SK-N-SH (cell line): ENCODE measurements around the gene DNAJC13. TPM values are rescaled to one million over a fixed set of nuclear protein-coding genes. Genes with fewer than 3 reads are reported as not detected.

Source experiments
- CTCF ChIA-PET: fragments of 300-600, 350-600 bp; formaldehyde crosslinking; extraction: SDS; loops from one replicate; lab custom pipeline; 2021; lab: Yijun Ruan, JAX
- POLR2A ChIA-PET: fragments of 350-600 bp; sonication (Branson Sonifier 250); formaldehyde crosslinking; extraction: SDS; loops from one replicate; lab custom pipeline; 2020; ENCODE audit warnings: antibody characterized with exemption, inconsistent platforms; lab: Yijun Ruan, JAX
- DNase-seq: peaks from one replicate; pipeline ENCODE4 v3.0.0; 2012
- H2AFZ ChIP-seq: fragments of 200-600 bp; sonication (generic); 2 replicates; pipeline ENCODE4 v1.8.1; 2016; ENCODE audit warnings: antibody characterized with exemption, mild to moderate bottlenecking, low read depth
- H3F3A ChIP-seq: fragments of 200-600 bp; sonication (generic); replicated peaks from 2 replicates; pipeline ENCODE3; 2016; ENCODE audit warnings: antibody characterized with exemption, mild to moderate bottlenecking; ENCODE audit not compliant: insufficient read depth
- H3K27ac ChIP-seq, 2 experiments: fragments of 200-500 bp in 1 of 2; fragments of 200-600 bp in 1 of 2; sonication (Bioruptor generic) in 1 of 2; sonication (generic), shearing (Covaris generic) in 1 of 2; 2 replicates each; pipeline versions ENCODE4 v1.5.1 to v1.6.1; 2014 to 2016; ENCODE audit warnings: low read depth in 2 of 2, inconsistent platforms in 1 of 2, low read length in 1 of 2, mild to moderate bottlenecking in 1 of 2, mixed read lengths in 1 of 2
- H3K27me3 ChIP-seq: fragments of 200-600 bp; sonication (generic), shearing (Covaris generic); 2 replicates; pipeline ENCODE4 v1.6.1; 2016; ENCODE audit warnings: mixed run types; ENCODE audit not compliant: insufficient read depth
- H3K36me3 ChIP-seq, 2 experiments: fragments of 200-500 bp in 1 of 2; fragments of 200-600 bp in 1 of 2; sonication (Bioruptor generic) in 1 of 2; sonication (generic) in 1 of 2; replicated peaks in 1 of 2; 2 replicates each; pipeline versions ENCODE3 to v1.5.1; 2014 to 2016; ENCODE audit warnings: low read length in 1 of 2, mild to moderate bottlenecking in 1 of 2; ENCODE audit not compliant: insufficient read depth in 2 of 2, control insufficient read depth in 1 of 2
- H3K4me1 ChIP-seq, 2 experiments: fragments of 200-500 bp in 1 of 2; fragments of 200-600 bp in 1 of 2; sonication (Bioruptor generic) in 1 of 2; sonication (generic), shearing (Covaris generic) in 1 of 2; 2 replicates each; pipeline versions ENCODE4 v1.5.1 to v1.6.1; 2014 to 2016; ENCODE audit warnings: low read depth in 1 of 2, low read length in 1 of 2, mixed run types in 1 of 2; ENCODE audit not compliant: insufficient read depth in 2 of 2, control insufficient read depth in 1 of 2
- H3K4me2 ChIP-seq: fragments of 200-600 bp; sonication (generic), shearing (Covaris generic); 2 replicates; pipeline ENCODE4 v1.6.1; 2017; ENCODE audit warnings: mixed run types
- H3K4me3 ChIP-seq, 2 experiments: fragments of 200-500 bp in 1 of 2; fragments of 200-600 bp in 1 of 2; sonication (Bioruptor generic) in 1 of 2; sonication (generic), shearing (Covaris generic) in 1 of 2; 2 replicates each; pipeline versions ENCODE4 v1.5.1 to v1.8.1; 2014 to 2016; ENCODE audit warnings: low read depth in 2 of 2, inconsistent platforms in 1 of 2, low read length in 1 of 2, mild to moderate bottlenecking in 1 of 2, mixed read lengths in 1 of 2, moderate library complexity in 1 of 2
- H3K79me2 ChIP-seq: fragments of 200-600 bp; sonication (generic); 2 replicates; pipeline ENCODE4 v1.8.1; 2017; ENCODE audit warnings: mild to moderate bottlenecking; ENCODE audit not compliant: insufficient read depth
- H3K9ac ChIP-seq: fragments of 200-600 bp; sonication (generic); 2 replicates; pipeline ENCODE4 v1.6.1; 2017; ENCODE audit warnings: mixed run types
- H3K9me2 ChIP-seq: fragments of 200-600 bp; sonication (generic); 2 replicates; pipeline ENCODE4 v1.6.1; 2017; ENCODE audit warnings: mixed run types
- H3K9me3 ChIP-seq: fragments of 200-600 bp; sonication (generic); 2 replicates; pipeline ENCODE4 v1.6.1; 2017; ENCODE audit warnings: mixed run types, mild to moderate bottlenecking, moderate library complexity
- H4K20me1 ChIP-seq: fragments of 200-600 bp; sonication (generic); 2 replicates; pipeline ENCODE4 v1.6.1; 2017; ENCODE audit warnings: mild to moderate bottlenecking, mixed run types; ENCODE audit not compliant: insufficient read depth
- EP300 ChIP-seq, 2 experiments: IDR thresholded peaks; 2 replicates each; pipeline versions ENCODE4 v1.4.0 to v1.6.1; 2012; ENCODE audit warnings: borderline replicate concordance in 1 of 2, low read depth in 1 of 2, low read length in 1 of 2
- FOSL2 ChIP-seq: IDR thresholded peaks from 2 replicates; pipeline ENCODE4 v1.4.0; 2012; ENCODE audit warnings: low read depth, mild to moderate bottlenecking, moderate library complexity, borderline replicate concordance
- FOXJ3 ChIP-seq: sonication (generic); formaldehyde crosslinking; IDR thresholded peaks from 2 replicates; pipeline ENCODE4 v1.5.1; 2020; ENCODE audit warnings: mild to moderate bottlenecking, missing genetic modification reagents
- FOXM1 ChIP-seq: IDR thresholded peaks from 2 replicates; pipeline ENCODE4 v1.4.0; 2012; ENCODE audit warnings: low read depth, mild to moderate bottlenecking
- JUND ChIP-seq: IDR thresholded peaks from 2 replicates; pipeline ENCODE4 v1.4.0; 2012
- NRF1 ChIP-seq: IDR thresholded peaks from 2 replicates; pipeline ENCODE4 v1.6.1; 2012; ENCODE audit warnings: low read depth, mild to moderate bottlenecking, low read length
- POLR2AphosphoS5 ChIP-seq: IDR thresholded peaks from 2 replicates; pipeline ENCODE4 v1.6.1; 2012; ENCODE audit warnings: low read depth, low read length
- RCOR1 ChIP-seq: fragments of 150-350 bp; IDR thresholded peaks from 2 replicates; pipeline ENCODE4 v1.6.1; 2017; ENCODE audit warnings: antibody characterized with exemption, low read length
- SIN3A ChIP-seq: IDR thresholded peaks from 2 replicates; pipeline ENCODE4 v1.6.1; 2012; ENCODE audit warnings: low read depth, mild to moderate bottlenecking, low read length, moderate library complexity, borderline replicate concordance
- WGBS: methylation state at CpG from one replicate; pipeline ENCODE4 v1.1.6; 2017; ENCODE audit warnings: low lambda C conversion rate; 5-methylcytosine and 5-hydroxymethylcytosine counted together
- polyA plus RNA-seq, 3 experiments: library from polyadenylated mRNA; depleted of rRNA; stranded (reverse); fragments of >200 nt; gene quantifications; 2 replicates each; pipeline ENCODE4 v1.2.3, GENCODE V29; 2012
- TF ChIP-seq, protein P1 (sequence below): fragments of 150-350 bp; IDR thresholded peaks from 2 replicates; pipeline ENCODE4 v1.6.1; 2017; ENCODE audit warnings: antibody characterized with exemption, low read length, low read depth, borderline replicate concordance
- TF ChIP-seq, protein P2 (sequence below): fragments of 200-600 bp; sonication (generic); IDR thresholded peaks from 2 replicates; pipeline ENCODE4 v1.6.1; 2017; ENCODE audit warnings: antibody characterized with exemption, mild to moderate bottlenecking, moderate library complexity
- TF ChIP-seq, protein P3 (sequence below): IDR thresholded peaks from 2 replicates; pipeline ENCODE4 v1.4.0; 2012; ENCODE audit warnings: low read depth, borderline replicate concordance
- TF ChIP-seq, protein P4 (sequence below): fragments of 150-350 bp; IDR thresholded peaks from 2 replicates; pipeline ENCODE4 v1.6.1; 2016; ENCODE audit warnings: mild to moderate bottlenecking, low read depth, low read length
- TF ChIP-seq, protein P5 (sequence below): IDR thresholded peaks from 2 replicates; pipeline ENCODE4 v1.4.0; 2012; ENCODE audit warnings: low read depth, borderline replicate concordance

Gene DNAJC13
- polyA plus RNA-seq, 1 of the 3 experiments (the other 2 are of a cell fraction), result 10.8 TPM

- H3K27me3 ChIP-seq, result no peaks in the 10 kb centered on the region
- no peaks in the 10 kb centered on the region for H3K36me3 ChIP-seq
- no peaks in the 10 kb centered on the region for H3K9me3 ChIP-seq
- no peak overlapping the region for H3K4me2 ChIP-seq
- no peaks in the 10 kb centered on the region for H3K79me2 ChIP-seq
- H3K4me3 ChIP-seq, result no peak overlapping the region
- H3K9ac ChIP-seq, result no peak overlapping the region
- 18% methylated on average over 2 of the region's 2 CpGs for WGBS
- no peaks in the 10 kb centered on the region for H3F3A ChIP-seq
- no peaks in the 10 kb centered on the region for H3K9me2 ChIP-seq
- H2AFZ ChIP-seq, result no peak overlapping the region
- no peaks in the 10 kb centered on the region for H3K4me1 ChIP-seq
- ChIA-PET POLR2A (no interaction called here), CTCF (interaction anchor here (1.1 kb wide), 1 partner anchor 35 kb away, joined by 4 read pairs; no protein-coding TSS in a partner anchor)
- no peak for DNase-seq
- no peaks in the 10 kb centered on the region for H4K20me1 ChIP-seq
- TF ChIP-seq FOSL2 (no peak), SIN3A (no peak), RCOR1 (no peak), NRF1 (no peak), JUND (no peak), FOXJ3 (no peak), FOXM1 (no peak), EP300 (IDR thresholded peaks at IDR 0.05; ENCODE audit: borderline replicate concordance in 1 of 2, low read depth in 1 of 2, low read length in 1 of 2) (no peak), POLR2AphosphoS5 (no peak)
- TF ChIP-seq, protein P1, sequence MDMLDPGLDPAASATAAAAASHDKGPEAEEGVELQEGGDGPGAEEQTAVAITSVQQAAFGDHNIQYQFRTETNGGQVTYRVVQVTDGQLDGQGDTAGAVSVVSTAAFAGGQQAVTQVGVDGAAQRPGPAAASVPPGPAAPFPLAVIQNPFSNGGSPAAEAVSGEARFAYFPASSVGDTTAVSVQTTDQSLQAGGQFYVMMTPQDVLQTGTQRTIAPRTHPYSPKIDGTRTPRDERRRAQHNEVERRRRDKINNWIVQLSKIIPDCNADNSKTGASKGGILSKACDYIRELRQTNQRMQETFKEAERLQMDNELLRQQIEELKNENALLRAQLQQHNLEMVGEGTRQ, result no peak
- TF ChIP-seq, protein P2, sequence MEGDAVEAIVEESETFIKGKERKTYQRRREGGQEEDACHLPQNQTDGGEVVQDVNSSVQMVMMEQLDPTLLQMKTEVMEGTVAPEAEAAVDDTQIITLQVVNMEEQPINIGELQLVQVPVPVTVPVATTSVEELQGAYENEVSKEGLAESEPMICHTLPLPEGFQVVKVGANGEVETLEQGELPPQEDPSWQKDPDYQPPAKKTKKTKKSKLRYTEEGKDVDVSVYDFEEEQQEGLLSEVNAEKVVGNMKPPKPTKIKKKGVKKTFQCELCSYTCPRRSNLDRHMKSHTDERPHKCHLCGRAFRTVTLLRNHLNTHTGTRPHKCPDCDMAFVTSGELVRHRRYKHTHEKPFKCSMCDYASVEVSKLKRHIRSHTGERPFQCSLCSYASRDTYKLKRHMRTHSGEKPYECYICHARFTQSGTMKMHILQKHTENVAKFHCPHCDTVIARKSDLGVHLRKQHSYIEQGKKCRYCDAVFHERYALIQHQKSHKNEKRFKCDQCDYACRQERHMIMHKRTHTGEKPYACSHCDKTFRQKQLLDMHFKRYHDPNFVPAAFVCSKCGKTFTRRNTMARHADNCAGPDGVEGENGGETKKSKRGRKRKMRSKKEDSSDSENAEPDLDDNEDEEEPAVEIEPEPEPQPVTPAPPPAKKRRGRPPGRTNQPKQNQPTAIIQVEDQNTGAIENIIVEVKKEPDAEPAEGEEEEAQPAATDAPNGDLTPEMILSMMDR, result no peak
- TF ChIP-seq, protein P3, sequence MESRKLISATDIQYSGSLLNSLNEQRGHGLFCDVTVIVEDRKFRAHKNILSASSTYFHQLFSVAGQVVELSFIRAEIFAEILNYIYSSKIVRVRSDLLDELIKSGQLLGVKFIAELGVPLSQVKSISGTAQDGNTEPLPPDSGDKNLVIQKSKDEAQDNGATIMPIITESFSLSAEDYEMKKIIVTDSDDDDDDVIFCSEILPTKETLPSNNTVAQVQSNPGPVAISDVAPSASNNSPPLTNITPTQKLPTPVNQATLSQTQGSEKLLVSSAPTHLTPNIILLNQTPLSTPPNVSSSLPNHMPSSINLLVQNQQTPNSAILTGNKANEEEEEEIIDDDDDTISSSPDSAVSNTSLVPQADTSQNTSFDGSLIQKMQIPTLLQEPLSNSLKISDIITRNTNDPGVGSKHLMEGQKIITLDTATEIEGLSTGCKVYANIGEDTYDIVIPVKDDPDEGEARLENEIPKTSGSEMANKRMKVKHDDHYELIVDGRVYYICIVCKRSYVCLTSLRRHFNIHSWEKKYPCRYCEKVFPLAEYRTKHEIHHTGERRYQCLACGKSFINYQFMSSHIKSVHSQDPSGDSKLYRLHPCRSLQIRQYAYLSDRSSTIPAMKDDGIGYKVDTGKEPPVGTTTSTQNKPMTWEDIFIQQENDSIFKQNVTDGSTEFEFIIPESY, result no peak
- TF ChIP-seq, protein P4, sequence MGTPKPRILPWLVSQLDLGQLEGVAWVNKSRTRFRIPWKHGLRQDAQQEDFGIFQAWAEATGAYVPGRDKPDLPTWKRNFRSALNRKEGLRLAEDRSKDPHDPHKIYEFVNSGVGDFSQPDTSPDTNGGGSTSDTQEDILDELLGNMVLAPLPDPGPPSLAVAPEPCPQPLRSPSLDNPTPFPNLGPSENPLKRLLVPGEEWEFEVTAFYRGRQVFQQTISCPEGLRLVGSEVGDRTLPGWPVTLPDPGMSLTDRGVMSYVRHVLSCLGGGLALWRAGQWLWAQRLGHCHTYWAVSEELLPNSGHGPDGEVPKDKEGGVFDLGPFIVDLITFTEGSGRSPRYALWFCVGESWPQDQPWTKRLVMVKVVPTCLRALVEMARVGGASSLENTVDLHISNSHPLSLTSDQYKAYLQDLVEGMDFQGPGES, result no peak
- TF ChIP-seq, protein P5, sequence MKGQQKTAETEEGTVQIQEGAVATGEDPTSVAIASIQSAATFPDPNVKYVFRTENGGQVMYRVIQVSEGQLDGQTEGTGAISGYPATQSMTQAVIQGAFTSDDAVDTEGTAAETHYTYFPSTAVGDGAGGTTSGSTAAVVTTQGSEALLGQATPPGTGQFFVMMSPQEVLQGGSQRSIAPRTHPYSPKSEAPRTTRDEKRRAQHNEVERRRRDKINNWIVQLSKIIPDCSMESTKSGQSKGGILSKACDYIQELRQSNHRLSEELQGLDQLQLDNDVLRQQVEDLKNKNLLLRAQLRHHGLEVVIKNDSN, result no peak
- H3K27ac ChIP-seq, result no peak overlapping the region
Measured at GRCh38 chr3:132378048-132378762, 39.1 kb upstream of the DNAJC13 start.
